Testis (tissue), 2 donors: Measurements from ENCODE around the gene ZNF618.

Experiments
- CTCF ChIP-seq, 3 experiments: fragments of 450-650 bp in 2 of 3; fragments of 200-600 bp in 1 of 3; sonication (generic) in 1 of 3; IDR thresholded peaks; one replicate each; pipeline ENCODE4 v1.5.1; 2016 to 2019; ENCODE audit warnings: antibody characterized with exemption in 3 of 3, mild to moderate bottlenecking in 2 of 3, moderate library complexity in 1 of 3
- POLR2A ChIP-seq: fragments of 450-650 bp; IDR thresholded peaks from one replicate; pipeline ENCODE4 v1.6.1; 2017; ENCODE audit warnings: antibody characterized with exemption, mild to moderate bottlenecking, moderate library complexity

- TF ChIP-seq CTCF (IDR thresholded peaks at IDR 0.05): no peak
- TF ChIP-seq POLR2A: no peak
Observed at GRCh38 chr9:113993838-113994540, 117.9 kb downstream of the ZNF618 start.
